WERI-Rb-1 (cell line): ENCODE data around the gene SDS.
"Not testable (repeated sequence)": the region's sequence is repeated elsewhere in the genome, so short reads cannot be mapped to it uniquely, and the experiment has no call there.

ENCODE experiments used
- DNase-seq: peaks from one replicate; pipeline ENCODE4 v3.0.0-alpha.2; 2020
- H3K27ac ChIP-seq: fragments of 250-450 bp; sonication (Bioruptor Pico); 2 replicates; pipeline ENCODE4 v1.5.1; 2020; ENCODE audit warnings: mild to moderate bottlenecking, moderate library complexity
- H3K27me3 ChIP-seq: fragments of 250-450 bp; sonication (Bioruptor Pico); 2 replicates; pipeline ENCODE4 v1.5.1; 2021; ENCODE audit warnings: mild to moderate bottlenecking, low read depth, moderate library complexity; ENCODE audit not compliant: insufficient read depth, severe bottlenecking
- H3K36me3 ChIP-seq: fragments of 250-450 bp; sonication (Bioruptor Pico); 2 replicates; pipeline ENCODE4 v1.5.1; 2020; ENCODE audit warnings: mild to moderate bottlenecking, moderate library complexity
- H3K4me3 ChIP-seq: 2 replicates; pipeline ENCODE4 v1.5.1; 2011; ENCODE audit warnings: low read depth, mild to moderate bottlenecking, control low read depth, low read length
- H3K9me3 ChIP-seq: fragments of 250-450 bp; sonication (Bioruptor Pico); 2 replicates; pipeline ENCODE4 v1.5.1; 2021; ENCODE audit warnings: mild to moderate bottlenecking, moderate library complexity; ENCODE audit not compliant: severe bottlenecking
- TF ChIP-seq, protein P1 (sequence below): IDR thresholded peaks from 2 replicates; pipeline ENCODE4 v1.5.1; 2011; ENCODE audit warnings: low read depth, mild to moderate bottlenecking, control low read depth, inconsistent platforms, low read length

Gene SDS

GRCh38 chr12:113364698-113365097 is 39.0 kb downstream of the SDS start:
- Histone ChIP-seq H3K36me3 (peaks cover 31% of the 10 kb centered on the region), H3K27me3 (no peaks in the 10 kb centered on the region), H3K4me3 (no peak overlapping the region), H3K27ac (no peak overlapping the region), H3K9me3 (no peaks in the 10 kb centered on the region)
- TF ChIP-seq, protein P1, sequence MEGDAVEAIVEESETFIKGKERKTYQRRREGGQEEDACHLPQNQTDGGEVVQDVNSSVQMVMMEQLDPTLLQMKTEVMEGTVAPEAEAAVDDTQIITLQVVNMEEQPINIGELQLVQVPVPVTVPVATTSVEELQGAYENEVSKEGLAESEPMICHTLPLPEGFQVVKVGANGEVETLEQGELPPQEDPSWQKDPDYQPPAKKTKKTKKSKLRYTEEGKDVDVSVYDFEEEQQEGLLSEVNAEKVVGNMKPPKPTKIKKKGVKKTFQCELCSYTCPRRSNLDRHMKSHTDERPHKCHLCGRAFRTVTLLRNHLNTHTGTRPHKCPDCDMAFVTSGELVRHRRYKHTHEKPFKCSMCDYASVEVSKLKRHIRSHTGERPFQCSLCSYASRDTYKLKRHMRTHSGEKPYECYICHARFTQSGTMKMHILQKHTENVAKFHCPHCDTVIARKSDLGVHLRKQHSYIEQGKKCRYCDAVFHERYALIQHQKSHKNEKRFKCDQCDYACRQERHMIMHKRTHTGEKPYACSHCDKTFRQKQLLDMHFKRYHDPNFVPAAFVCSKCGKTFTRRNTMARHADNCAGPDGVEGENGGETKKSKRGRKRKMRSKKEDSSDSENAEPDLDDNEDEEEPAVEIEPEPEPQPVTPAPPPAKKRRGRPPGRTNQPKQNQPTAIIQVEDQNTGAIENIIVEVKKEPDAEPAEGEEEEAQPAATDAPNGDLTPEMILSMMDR, result no peak
- DNase-seq, result no peak

GRCh38 chr12:113361574-113362370 is 41.9 kb downstream of the SDS start:
- H3K4me3 ChIP-seq, result no peak overlapping the region
- DNase-seq, result no peak
- TF ChIP-seq, protein P1, result no peak

DNA sequence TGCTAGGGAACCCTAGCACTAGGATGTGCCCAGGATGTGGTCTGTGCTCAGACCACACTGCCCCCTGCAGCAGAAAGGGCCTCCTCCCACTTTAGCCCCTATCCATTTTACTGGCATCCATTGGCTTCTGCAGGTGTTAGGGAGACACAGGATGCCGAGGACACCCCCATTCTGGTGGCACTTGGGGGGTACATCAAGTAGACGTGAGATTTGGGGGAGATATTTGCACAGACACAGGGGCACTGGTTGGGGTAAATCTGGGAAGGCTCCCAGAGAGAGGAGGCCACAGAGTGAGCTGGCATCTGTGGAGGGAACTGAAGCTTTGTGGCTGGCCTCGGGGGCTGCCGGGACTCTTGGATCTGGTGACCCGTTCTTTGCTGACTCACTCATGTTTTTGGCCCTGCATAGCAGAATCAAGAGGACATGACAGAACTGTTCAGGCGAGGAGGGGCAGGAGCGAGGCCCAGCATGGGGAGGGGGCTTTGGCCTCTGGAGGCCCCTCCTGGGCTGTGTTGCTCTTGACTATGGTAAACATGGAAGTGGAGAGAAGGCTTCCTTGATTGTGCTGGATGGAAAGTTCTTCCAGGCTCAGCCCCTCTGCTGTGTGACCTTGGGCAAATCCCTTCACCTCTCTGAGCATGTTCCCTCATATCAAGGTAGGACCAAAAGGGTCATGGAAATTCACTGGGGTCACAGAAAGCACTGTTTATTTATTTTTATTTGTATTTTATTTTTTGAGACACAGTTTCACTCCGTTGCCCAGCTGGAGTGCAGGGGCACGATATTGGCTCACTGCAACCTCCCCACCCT is 43.5 kb downstream of the SDS start:
- no peak overlapping the region for H3K27ac ChIP-seq
- H3K36me3 ChIP-seq, result peaks cover 20% of the 10 kb centered on the region; the same call in 1 of the 2 replicates
- DNase-seq, result no peak
- H3K4me3 ChIP-seq, result no peak overlapping the region
- TF ChIP-seq, protein P1, result peak; percentile 35; the same call in 1 of the 2 replicates
- no peaks in the 10 kb centered on the region for H3K27me3 ChIP-seq
- H3K9me3 ChIP-seq, result no peaks in the 10 kb centered on the region

More at GRCh38 chr12:113361574-113362370, 41.9 kb downstream of the SDS start:
- Histone ChIP-seq H3K27me3 (no peaks in the 10 kb centered on the region), H3K9me3 (no peaks in the 10 kb centered on the region), H3K36me3 (peaks cover 27% of the 10 kb centered on the region), H3K27ac (no peak overlapping the region)

DNA sequence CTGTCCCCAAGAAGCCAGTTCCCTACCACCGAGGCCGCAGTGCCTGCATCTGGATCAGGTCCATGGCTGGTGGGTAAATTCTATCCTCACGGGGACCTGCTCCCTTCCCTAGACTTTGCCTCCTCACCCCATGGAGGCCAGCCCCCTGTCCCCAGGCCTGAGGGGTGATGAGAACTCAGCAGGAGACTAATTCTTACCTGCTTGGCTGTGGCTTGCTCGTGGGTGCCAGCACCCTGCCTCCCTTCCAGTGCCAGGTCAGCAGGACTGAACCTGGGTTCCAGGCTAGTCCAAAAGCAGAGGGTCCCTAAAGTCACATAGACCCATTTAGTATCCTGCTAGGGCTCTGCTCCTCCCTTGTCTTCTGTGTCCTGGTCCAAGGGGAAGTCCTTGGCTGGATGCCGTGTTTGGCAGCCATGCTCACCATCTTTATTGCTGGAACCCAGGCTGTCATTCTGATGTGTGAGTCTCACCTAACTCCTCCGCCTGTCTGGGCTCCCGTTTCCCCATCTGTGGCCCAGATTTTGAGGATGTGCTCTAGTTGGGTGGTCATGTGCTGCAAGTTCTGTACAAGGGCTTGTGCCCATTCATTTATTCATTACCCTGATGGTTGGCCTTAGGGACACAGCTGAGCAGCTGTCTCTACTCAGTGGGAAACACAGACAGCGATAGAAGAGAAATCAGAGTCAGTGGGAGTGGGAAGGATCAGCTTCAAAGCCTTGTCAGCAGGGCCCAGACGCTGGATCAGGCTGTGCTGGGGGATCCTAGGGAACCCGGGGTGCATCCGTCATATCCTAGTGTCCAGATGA is 44.4 kb downstream of the SDS start:
- Histone ChIP-seq H3K27ac (peak overlapping the region; percentile 80), H3K27me3 (no peaks in the 10 kb centered on the region), H3K4me3 (peak overlapping the region; percentile 75), H3K36me3 (peaks cover 17% of the 10 kb centered on the region; the same call in 1 of the 2 replicates), H3K9me3 (no peaks in the 10 kb centered on the region)
- no peak for DNase-seq
- TF ChIP-seq, protein P1, result no peak

DNA sequence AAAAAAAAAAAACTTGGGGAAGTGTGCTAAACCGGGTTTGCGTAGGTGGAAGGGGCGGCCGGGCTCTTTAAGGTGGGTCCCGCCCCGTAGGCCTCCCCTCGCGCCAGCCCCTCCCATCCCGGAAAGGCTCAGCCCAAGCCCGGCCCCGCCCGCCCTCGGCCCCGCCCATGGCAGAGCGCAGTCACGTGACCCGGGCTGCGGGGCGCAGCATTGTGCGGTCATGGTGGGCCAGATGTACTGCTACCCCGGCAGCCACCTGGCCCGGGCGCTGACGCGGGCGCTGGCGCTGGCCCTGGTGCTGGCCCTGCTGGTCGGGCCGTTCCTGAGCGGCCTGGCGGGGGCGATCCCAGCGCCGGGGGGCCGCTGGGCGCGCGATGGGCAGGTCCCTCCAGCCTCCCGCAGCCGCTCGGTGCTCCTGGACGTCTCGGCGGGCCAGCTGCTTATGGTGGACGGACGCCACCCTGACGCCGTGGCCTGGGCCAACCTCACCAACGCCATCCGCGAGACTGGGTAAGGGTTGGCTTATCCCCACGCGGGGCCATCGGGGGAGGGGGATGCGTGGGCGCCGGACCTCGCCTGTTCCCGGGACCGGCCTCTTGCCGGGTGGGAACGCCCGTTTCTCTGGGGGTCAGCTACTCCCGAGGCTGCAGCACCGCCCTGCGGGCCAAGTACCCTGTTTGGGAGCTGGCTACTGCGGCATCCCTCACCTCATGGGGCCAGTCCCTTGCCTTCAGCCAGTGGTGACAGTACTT is 45.1 kb downstream of the SDS start, which contains the start of gene PLBD2:
PLBD2 (plus strand) TSS at position 207 of the 752 bp plus-strand sequence; CDS start at position 221, 14 bp downstream.
- DNase-seq, result peak; percentile 94
- TF ChIP-seq, protein P1, result peak; percentile 28
- Histone ChIP-seq H3K27me3 (no peaks in the 10 kb centered on the region), H3K27ac (peak within 1 kb of the TSS; percentile 80), H3K36me3 (peaks cover 17% of the 10 kb centered on the region; the same call in 1 of the 2 replicates), H3K9me3 (no peaks in the 10 kb centered on the region), H3K4me3 (peak within 1 kb of the TSS; percentile 75)

GRCh38 chr12:113354192-113354591 is 49.5 kb downstream of the SDS start:
- not testable (repeated sequence) for H3K9me3 ChIP-seq, H3K4me3 ChIP-seq, H3K27ac ChIP-seq, H3K36me3 ChIP-seq, H3K27me3 ChIP-seq, DNase-seq
